ENCODE measurements around the gene CD46. TPM values are rescaled to one million over a fixed set of nuclear protein-coding genes. Genes with fewer than 3 reads are reported as not detected.
"Not testable (repeated sequence)": the region's sequence is repeated elsewhere in the genome, so short reads cannot be mapped to it uniquely, and the experiment has no call there.

The CD46 gene
- 96.2 TPM for total RNA-seq

GRCh38 chr1:207751790-207752455 lies at the start of gene CD46:
TSS of gene CD46 (plus strand) at chr1:207752054. CDS start at chr1:207752213, 159 bp downstream.
- DNase-seq (ENCODE audit: low spot score): peak; percentile 98
- peak; percentile 91 for ATAC-seq

DNA sequence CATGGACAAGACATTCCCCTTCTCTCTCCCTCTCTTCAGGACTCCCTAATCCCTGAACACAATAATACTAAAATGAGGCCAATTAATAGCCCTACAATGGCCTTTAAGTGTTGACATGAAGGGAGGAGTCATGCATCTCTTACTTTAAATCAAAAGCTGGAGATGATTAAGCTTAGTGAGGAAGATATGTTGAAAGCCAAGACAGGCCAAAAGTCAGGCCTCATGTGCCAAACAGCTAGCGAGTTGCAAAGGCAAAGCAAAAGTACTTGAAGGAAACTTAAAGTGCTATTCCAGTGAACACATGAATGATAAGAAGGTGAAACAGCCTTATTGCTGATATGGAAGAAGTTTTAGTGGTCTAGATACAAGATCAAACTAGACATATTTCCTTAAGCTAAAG lies 49.5 kb upstream of the CD46 start:
- ATAC-seq: no peak
- DNase-seq (ENCODE audit: low spot score): no peak

GRCh38 chr1:207703712-207704111 lies 48.1 kb upstream of the CD46 start:
- ATAC-seq (no peak), DNase-seq (ENCODE audit: low spot score) (no peak)

DNA sequence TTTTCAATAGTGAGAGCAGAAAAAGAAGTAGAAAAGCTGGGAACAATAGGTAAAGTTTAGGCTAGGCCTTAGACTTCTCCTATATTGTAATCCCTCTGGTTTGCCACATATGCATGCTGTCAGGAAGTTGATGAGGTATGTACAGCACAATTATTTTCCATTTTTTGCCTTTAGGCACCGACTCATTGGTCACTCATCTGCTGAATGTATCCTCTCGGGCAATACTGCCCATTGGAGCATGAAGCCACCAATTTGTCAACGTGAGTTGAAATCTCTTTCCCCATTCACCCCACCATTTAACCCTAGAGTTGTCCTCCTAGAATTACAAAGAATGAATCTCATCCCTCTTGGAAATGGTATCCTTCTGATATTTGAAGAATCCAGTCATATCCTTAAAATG lies 43.9 kb upstream of the CD46 start:
- not testable (repeated sequence) for ATAC-seq; DNase-seq (ENCODE audit: low spot score)

DNA sequence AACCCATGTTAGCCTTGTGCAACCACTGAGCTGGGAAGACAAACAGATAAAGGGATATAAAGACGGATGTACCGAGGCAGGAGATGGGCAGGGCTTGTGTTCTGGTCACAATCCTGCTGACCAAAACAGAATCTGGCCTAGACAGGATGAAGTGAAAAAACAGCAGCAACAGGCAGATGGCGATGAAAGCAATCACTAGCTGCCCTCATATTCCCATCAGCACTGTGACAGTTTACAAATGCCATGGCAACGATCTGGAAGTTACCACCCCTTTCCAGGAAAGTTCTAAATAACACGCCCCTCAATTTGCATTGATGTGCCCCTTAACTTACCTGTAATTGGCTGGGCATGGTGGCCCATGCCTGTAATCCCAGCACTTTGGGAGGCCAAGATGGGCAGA lies 40.6 kb upstream of the CD46 start:
- ATAC-seq (peak; percentile 65), DNase-seq (ENCODE audit: low spot score) (no peak)

DNA sequence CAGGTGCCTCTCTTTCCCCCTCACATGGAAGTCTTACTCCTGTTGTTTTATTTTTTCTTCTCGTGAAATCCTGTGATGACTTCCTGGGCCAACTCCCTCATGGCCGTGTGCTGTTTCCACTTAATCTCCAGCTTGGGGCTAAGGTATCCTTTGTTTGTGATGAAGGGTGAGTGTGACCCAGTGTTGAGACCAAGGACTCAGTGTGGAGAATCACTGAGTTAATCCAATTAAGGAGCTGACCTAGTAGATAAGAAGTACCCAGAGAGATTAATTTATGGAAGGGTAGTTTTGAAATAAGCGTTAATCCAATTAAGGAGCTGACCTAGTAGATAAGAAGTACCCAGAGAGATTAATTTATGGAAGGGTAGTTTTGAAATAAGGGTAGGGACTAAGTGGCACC lies 39.2 kb upstream of the CD46 start:
- not testable (repeated sequence) for DNase-seq (ENCODE audit: low spot score)

GRCh38 chr1:207713529-207713928 lies 38.3 kb upstream of the CD46 start:
- no peak for DNase-seq (ENCODE audit: low spot score)
- no peak for ATAC-seq

More for the DNA sequence above, 39.2 kb upstream of the CD46 start:
- ATAC-seq: not testable (repeated sequence)

- no peak for DNase-seq (ENCODE audit: low spot score)
- ATAC-seq: no peak
Measured at GRCh38 chr1:207719234-207719633, 32.6 kb upstream of the CD46 start.

DNA sequence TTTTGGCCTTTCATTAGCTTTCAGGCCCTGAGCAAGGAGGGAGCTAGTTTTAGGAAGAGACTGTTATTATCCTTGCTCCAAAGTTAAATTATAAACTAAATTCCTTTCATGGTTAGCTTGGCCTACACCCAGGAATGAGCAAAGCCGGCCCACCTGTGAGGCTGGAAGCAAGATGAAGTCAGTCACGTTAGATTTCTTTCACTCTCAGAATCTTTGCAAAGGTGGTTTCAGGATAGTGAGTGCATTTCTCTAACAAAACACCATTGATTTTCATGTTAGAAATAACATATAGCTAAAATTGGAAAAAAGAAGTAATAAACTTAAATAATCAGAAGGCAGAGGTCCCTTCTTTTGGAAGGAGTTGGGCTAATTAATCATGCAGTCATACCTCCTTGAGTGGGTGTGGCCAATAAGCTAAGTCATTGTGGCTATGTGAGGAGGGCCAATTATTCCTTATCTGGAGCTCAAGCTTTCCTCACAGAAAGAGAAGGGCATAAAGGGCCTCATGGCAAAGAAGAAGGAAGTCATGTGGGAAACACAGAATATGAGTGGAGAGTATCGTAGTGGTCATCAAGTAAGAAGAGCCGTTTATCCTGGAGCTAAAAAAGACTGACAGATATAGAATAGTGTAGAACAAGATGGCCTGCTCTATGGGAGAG lies 23.5 kb upstream of the CD46 start:
- not testable (repeated sequence) for ATAC-seq; DNase-seq (ENCODE audit: low spot score)

GRCh38 chr1:207737503-207738157 lies 14.2 kb upstream of the CD46 start:
- DNase-seq (ENCODE audit: low spot score): not testable (repeated sequence)
- ATAC-seq: peak; percentile 19

GRCh38 chr1:207738158-207738659 lies 13.6 kb upstream of the CD46 start:
- DNase-seq (ENCODE audit: low spot score): not testable (repeated sequence)

DNA sequence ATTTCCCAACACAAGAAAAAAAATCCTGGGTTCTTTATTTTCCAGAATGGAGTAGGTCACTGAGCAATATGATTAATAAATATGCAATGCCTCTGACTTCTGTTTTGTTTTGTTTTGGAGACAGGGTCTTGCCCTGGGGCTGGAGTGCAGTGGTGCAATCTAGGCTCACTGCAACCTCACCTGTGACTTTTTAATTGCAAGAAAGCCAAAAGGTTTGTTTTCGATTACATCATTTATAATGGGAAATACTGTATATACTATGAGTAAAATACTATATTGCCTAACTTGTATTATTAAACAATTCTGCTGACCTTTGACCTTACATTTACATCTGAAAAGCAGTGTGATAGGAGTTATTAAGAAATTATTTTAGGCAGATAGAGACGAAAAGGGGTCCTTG lies 11.6 kb upstream of the CD46 start:
- DNase-seq (ENCODE audit: low spot score) (no peak), ATAC-seq (no peak)

More at GRCh38 chr1:207738158-207738659, 13.6 kb upstream of the CD46 start:
- peak; percentile 77 for ATAC-seq

- DNase-seq (ENCODE audit: low spot score): no peak
- ATAC-seq: no peak
Measured at GRCh38 chr1:207742850-207743555, 8.9 kb upstream of the CD46 start.

DNA sequence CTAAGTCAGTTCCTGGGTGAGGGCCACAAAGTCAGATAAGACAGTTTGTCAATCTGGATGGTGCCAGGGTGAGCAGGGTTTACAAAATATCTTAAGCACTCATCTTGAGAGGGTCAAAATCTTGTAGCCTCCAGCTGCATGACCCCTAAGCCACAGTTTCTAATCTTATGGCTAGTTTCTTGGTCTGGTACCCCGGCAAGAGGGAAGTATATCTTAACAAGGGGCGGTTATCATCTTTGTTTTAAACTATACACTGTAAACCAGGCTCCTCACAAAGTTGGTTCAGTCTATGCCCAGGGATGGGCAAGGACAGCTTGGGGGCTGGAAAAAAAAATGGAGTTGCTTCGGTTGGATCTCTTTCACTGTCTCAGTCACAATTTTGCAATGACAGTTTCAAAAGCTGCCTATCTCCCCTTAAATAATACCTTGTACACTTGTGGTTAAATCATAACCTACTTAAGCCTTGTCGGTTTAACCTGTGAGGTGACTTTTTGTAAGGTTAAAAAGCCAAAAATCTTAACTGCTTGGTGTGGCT lies 7.8 kb upstream of the CD46 start:
- DNase-seq (ENCODE audit: low spot score) (no peak), ATAC-seq (no peak)

DNA sequence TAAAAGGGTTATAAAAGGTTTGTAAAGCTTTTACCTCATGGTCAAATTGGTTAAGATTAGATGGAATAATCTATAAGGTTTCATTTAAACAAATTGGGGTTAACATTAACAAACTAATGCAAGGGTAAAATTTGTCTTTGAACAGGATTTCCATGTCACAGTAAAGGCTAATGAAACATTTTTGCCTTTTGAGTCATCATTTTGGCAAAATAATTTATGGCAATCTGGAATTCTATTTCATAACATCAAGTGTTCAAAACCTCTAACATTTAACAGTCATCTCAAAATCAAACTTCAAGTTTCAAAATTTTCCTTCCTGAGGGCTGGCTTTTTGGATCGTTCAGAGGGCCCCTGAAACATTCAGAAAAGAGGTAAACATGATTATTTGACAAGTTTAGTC lies 6.6 kb upstream of the CD46 start:
- ATAC-seq: no peak
- DNase-seq (ENCODE audit: low spot score): no peak

- no peak for ATAC-seq
- DNase-seq (ENCODE audit: low spot score): no peak
Measured at GRCh38 chr1:207745839-207746767, 5.8 kb upstream of the CD46 start.

- no peak for ATAC-seq
- DNase-seq (ENCODE audit: low spot score): no peak
Measured at GRCh38 chr1:207747627-207748492, 4.0 kb upstream of the CD46 start.

DNA sequence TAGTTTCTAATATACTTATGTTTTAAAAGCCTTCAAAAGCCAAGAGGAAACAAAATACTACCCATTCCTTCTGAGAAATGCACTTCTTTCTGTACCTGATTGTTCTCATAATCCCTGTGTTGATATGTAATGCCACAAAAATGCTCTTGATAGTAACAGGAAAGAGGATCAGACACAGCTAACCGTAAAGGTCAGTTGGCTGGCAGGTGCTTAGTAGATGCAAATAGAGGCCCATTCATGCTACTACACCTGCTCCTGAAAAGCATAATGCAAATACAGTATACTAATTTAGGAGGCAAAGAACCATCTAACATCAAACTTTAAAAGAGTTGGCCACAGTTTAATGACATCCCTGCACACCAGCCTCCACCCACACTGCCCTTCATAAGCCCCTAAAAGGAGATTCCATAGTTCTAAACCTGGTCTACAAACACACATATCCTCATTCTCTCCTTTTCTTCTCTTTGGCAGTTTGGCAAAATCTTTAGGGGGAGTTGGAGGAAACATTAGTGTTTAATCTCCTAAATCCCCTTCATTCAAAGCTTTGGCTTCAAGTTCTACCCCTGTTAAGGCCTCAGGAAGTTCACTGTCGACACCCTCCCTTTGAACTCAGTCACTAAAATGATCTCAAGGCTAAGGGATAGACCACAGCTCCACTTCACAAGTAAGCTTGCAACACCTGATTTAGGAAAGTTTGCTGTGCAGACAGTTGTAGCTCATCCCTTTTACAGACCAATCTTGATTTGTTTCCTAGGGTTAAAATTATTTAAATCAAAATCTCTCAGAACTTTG lies 2.9 kb upstream of the CD46 start:
- ATAC-seq (no peak), DNase-seq (ENCODE audit: low spot score) (no peak)

Measured in left lobe of liver (tissue), 2 donors.